ENCODE results near the gene COL19A1.

The COL19A1 gene

DNA sequence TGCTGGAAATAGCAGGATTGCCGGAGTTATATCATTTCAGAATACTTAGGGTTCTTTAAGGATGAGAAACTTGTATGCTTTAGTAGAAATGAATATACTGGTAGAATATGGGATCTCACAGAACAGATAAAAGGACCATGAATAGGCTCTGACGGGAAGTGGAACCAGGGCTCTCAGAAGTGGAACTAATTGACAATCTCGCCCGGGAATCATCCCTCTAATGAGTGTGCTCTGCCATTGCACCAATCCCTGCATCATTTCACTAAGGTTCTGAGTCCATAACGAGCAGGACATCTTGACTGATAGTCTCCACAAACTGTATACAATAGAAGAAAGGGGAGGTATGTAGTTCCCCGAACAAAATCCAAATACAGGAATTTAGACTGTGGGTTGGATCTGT, 286.4 kb downstream of the COL19A1 start:
- 88% methylated on average over 5 of the region's 6 CpGs for WGBS
- no peak overlapping the region for H3K27ac ChIP-seq (ENCODE audit: low read depth, low read length)

GRCh38 chr6:70157086-70157485, 290.7 kb downstream of the COL19A1 start:
- no peaks in the 10 kb centered on the region for H3K4me1 ChIP-seq (ENCODE audit: insufficient read depth, low read length)
- WGBS, result 88% methylated on average over 1 of the region's 1 CpG
- no peaks in the 10 kb centered on the region for H3K27me3 ChIP-seq (ENCODE audit: insufficient read depth, low read length)
- H3K9ac ChIP-seq (ENCODE audit: low read depth, low read length), result no peak overlapping the region
- H3K9me3 ChIP-seq (ENCODE audit: insufficient read depth, low read depth, low read length), result no peaks in the 10 kb centered on the region
- H3K36me3 ChIP-seq (ENCODE audit: insufficient read depth, low read length), result no peaks in the 10 kb centered on the region
- no peak overlapping the region for H3K4me3 ChIP-seq (ENCODE audit: low read length)
- no peak overlapping the region for H3K27ac ChIP-seq (ENCODE audit: low read depth, low read length)

More for the DNA sequence above, 286.4 kb downstream of the COL19A1 start:
- no peak overlapping the region for H3K4me3 ChIP-seq (ENCODE audit: low read length)
- H3K4me1 ChIP-seq (ENCODE audit: insufficient read depth, low read length), result no peaks in the 10 kb centered on the region
- H3K27me3 ChIP-seq (ENCODE audit: insufficient read depth, low read length), result no peaks in the 10 kb centered on the region
- no peaks in the 10 kb centered on the region for H3K36me3 ChIP-seq (ENCODE audit: insufficient read depth, low read length)
- no peaks in the 10 kb centered on the region for H3K9me3 ChIP-seq (ENCODE audit: insufficient read depth, low read depth, low read length)
- no peak overlapping the region for H3K9ac ChIP-seq (ENCODE audit: low read depth, low read length)

GRCh38 chr6:70160276-70160675, 293.9 kb downstream of the COL19A1 start:
- Histone ChIP-seq H3K9me3 (ENCODE audit: insufficient read depth, low read depth, low read length) (no peaks in the 10 kb centered on the region), H3K9ac (ENCODE audit: low read depth, low read length) (no peak overlapping the region), H3K27me3 (ENCODE audit: insufficient read depth, low read length) (no peaks in the 10 kb centered on the region), H3K4me1 (ENCODE audit: insufficient read depth, low read length) (no peaks in the 10 kb centered on the region), H3K4me3 (ENCODE audit: low read length) (no peak overlapping the region), H3K27ac (ENCODE audit: low read depth, low read length) (no peak overlapping the region), H3K36me3 (ENCODE audit: insufficient read depth, low read length) (no peaks in the 10 kb centered on the region)
- 94% methylated on average over 1 of the region's 1 CpG for WGBS

DNA sequence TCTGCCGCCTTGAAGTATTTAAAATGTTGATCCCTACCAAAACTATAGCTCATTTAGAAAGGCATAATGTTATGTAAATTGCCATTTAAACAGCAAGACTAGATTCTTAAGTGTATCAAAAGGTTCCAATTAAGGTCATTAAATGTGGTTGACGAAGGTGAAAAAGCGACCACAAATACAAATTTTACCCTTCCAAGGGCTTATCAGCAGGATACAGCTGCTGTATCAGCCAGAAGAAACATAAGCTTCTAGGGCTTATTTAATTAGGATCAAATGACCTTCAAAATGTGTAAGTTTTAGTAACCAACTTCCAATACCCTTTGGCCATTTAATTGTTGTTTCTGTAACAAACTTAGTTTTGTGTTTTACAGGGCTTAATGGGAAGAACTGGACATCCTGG, 296.6 kb downstream of the COL19A1 start:
- Histone ChIP-seq H3K27ac (ENCODE audit: low read depth, low read length) (no peak overlapping the region), H3K9ac (ENCODE audit: low read depth, low read length) (no peak overlapping the region), H3K27me3 (ENCODE audit: insufficient read depth, low read length) (no peaks in the 10 kb centered on the region), H3K36me3 (ENCODE audit: insufficient read depth, low read length) (no peaks in the 10 kb centered on the region), H3K4me3 (ENCODE audit: low read length) (no peak overlapping the region), H3K4me1 (ENCODE audit: insufficient read depth, low read length) (no peaks in the 10 kb centered on the region), H3K9me3 (ENCODE audit: insufficient read depth, low read depth, low read length) (no peaks in the 10 kb centered on the region)
- 97% methylated on average over 3 of the region's 3 CpGs for WGBS

DNA sequence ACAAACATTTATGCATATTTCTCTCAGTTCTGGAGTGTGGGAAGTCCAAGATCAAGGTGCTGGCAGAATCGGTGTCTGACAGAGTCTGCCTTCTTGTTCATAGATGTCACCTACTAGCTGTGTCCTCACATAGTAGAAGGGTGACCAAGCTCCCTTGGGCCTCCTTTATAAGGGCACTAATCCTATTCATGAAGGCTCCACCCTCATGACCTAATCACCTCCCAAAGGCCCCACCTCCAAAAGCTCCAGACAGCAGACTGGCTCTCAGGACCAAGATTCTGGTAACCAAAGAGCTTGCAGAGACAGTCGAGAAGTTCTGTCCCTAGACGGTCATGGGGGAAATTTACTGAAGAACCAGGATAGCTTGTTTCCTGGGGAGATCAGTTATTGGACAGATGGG, 297.4 kb downstream of the COL19A1 start:
- 93% methylated on average over 3 of the region's 3 CpGs for WGBS
- H3K27me3 ChIP-seq (ENCODE audit: insufficient read depth, low read length), result no peaks in the 10 kb centered on the region

GRCh38 chr6:70164556-70164955, 298.2 kb downstream of the COL19A1 start:
- WGBS, result 95% methylated on average over 2 of the region's 2 CpGs
- Histone ChIP-seq H3K4me3 (ENCODE audit: low read length) (no peak overlapping the region), H3K9me3 (ENCODE audit: insufficient read depth, low read depth, low read length) (no peaks in the 10 kb centered on the region), H3K27me3 (ENCODE audit: insufficient read depth, low read length) (no peaks in the 10 kb centered on the region), H3K4me1 (ENCODE audit: insufficient read depth, low read length) (no peaks in the 10 kb centered on the region), H3K9ac (ENCODE audit: low read depth, low read length) (no peak overlapping the region), H3K36me3 (ENCODE audit: insufficient read depth, low read length) (no peaks in the 10 kb centered on the region), H3K27ac (ENCODE audit: low read depth, low read length) (no peak overlapping the region)

More for the DNA sequence above, 297.4 kb downstream of the COL19A1 start:
- no peaks in the 10 kb centered on the region for H3K4me1 ChIP-seq (ENCODE audit: insufficient read depth, low read length)
- no peak overlapping the region for H3K27ac ChIP-seq (ENCODE audit: low read depth, low read length)
- no peaks in the 10 kb centered on the region for H3K9me3 ChIP-seq (ENCODE audit: insufficient read depth, low read depth, low read length)
- no peak overlapping the region for H3K4me3 ChIP-seq (ENCODE audit: low read length)
- H3K9ac ChIP-seq (ENCODE audit: low read depth, low read length), result no peak overlapping the region
- H3K36me3 ChIP-seq (ENCODE audit: insufficient read depth, low read length), result no peaks in the 10 kb centered on the region

- Histone ChIP-seq H3K27ac (ENCODE audit: low read depth, low read length) (no peak overlapping the region), H3K27me3 (ENCODE audit: insufficient read depth, low read length) (no peaks in the 10 kb centered on the region), H3K9me3 (ENCODE audit: insufficient read depth, low read depth, low read length) (no peaks in the 10 kb centered on the region), H3K4me1 (ENCODE audit: insufficient read depth, low read length) (no peaks in the 10 kb centered on the region), H3K4me3 (ENCODE audit: low read length) (peak overlapping the region; percentile 42), H3K9ac (ENCODE audit: low read depth, low read length) (no peak overlapping the region), H3K36me3 (ENCODE audit: insufficient read depth, low read length) (no peaks in the 10 kb centered on the region)
- 26% methylated on average over 24 of the region's 24 CpGs for WGBS
Measured at GRCh38 chr6:70166088-70166958, 300.0 kb downstream of the COL19A1 start.

GRCh38 chr6:70168681-70169377, 302.5 kb downstream of the COL19A1 start:
- no peaks in the 10 kb centered on the region for H3K9me3 ChIP-seq (ENCODE audit: insufficient read depth, low read depth, low read length)

DNA sequence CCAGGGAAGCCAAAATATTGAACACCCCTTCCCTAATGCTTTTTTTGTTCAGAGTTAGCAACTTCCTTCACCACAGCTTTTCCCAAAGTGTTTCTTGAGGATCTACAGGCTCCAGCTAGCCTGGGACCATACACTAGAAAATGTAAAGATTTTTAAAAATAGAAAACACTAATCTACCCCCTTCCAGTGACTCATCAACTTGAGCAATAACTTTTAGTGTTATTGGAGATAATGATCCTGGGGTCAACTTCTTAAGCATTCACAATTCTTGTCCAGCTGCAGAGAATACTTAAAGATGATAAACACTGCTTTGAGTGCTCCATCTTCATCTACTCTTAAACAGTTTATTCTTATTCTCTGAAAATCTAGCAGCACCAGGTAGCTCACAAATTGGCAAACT, 304.9 kb downstream of the COL19A1 start:
- H3K4me3 ChIP-seq (ENCODE audit: low read length), result no peak overlapping the region
- no peaks in the 10 kb centered on the region for H3K9me3 ChIP-seq (ENCODE audit: insufficient read depth, low read depth, low read length)
- H3K27ac ChIP-seq (ENCODE audit: low read depth, low read length), result no peak overlapping the region
- no peaks in the 10 kb centered on the region for H3K36me3 ChIP-seq (ENCODE audit: insufficient read depth, low read length)
- H3K27me3 ChIP-seq (ENCODE audit: insufficient read depth, low read length), result no peaks in the 10 kb centered on the region
- H3K9ac ChIP-seq (ENCODE audit: low read depth, low read length), result no peak overlapping the region
- H3K4me1 ChIP-seq (ENCODE audit: insufficient read depth, low read length), result no peaks in the 10 kb centered on the region

More at GRCh38 chr6:70168681-70169377, 302.5 kb downstream of the COL19A1 start:
- H3K27ac ChIP-seq (ENCODE audit: low read depth, low read length), result no peak overlapping the region
- H3K4me1 ChIP-seq (ENCODE audit: insufficient read depth, low read length), result no peaks in the 10 kb centered on the region
- no peak overlapping the region for H3K9ac ChIP-seq (ENCODE audit: low read depth, low read length)
- H3K27me3 ChIP-seq (ENCODE audit: insufficient read depth, low read length), result no peaks in the 10 kb centered on the region
- 85% methylated on average over 5 of the region's 5 CpGs for WGBS
- H3K4me3 ChIP-seq (ENCODE audit: low read length), result no peak overlapping the region
- H3K36me3 ChIP-seq (ENCODE audit: insufficient read depth, low read length), result no peaks in the 10 kb centered on the region

GRCh38 chr6:70172252-70172651, 305.9 kb downstream of the COL19A1 start:
- no peak overlapping the region for H3K4me3 ChIP-seq (ENCODE audit: low read length)
- H3K9me3 ChIP-seq (ENCODE audit: insufficient read depth, low read depth, low read length), result no peaks in the 10 kb centered on the region
- H3K9ac ChIP-seq (ENCODE audit: low read depth, low read length), result no peak overlapping the region
- WGBS, result 82% methylated on average over 2 of the region's 2 CpGs
- no peak overlapping the region for H3K27ac ChIP-seq (ENCODE audit: low read depth, low read length)
- H3K36me3 ChIP-seq (ENCODE audit: insufficient read depth, low read length), result no peaks in the 10 kb centered on the region
- no peaks in the 10 kb centered on the region for H3K4me1 ChIP-seq (ENCODE audit: insufficient read depth, low read length)
- H3K27me3 ChIP-seq (ENCODE audit: insufficient read depth, low read length), result no peaks in the 10 kb centered on the region

DNA sequence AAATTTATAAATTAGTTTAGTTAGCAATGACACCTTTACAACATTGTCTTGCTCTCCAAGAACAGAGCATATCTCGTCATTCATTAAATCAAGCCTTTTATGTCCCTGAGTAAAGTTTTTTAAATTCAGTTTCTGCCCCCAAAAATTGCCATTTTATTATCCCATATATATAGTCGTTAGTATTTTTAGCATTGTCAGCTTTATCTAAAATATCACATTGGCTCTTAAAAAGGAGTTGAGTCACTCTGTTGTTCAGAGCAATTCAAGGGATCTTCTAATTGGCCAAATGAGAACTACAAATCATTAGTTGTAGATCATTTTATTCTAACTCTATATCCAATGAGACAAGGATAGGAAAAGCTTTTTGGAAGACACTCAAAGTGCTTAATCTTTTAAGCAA, 309.4 kb downstream of the COL19A1 start:
- Histone ChIP-seq H3K4me1 (ENCODE audit: insufficient read depth, low read length) (no peaks in the 10 kb centered on the region), H3K27ac (ENCODE audit: low read depth, low read length) (no peak overlapping the region), H3K36me3 (ENCODE audit: insufficient read depth, low read length) (no peaks in the 10 kb centered on the region), H3K27me3 (ENCODE audit: insufficient read depth, low read length) (no peaks in the 10 kb centered on the region), H3K4me3 (ENCODE audit: low read length) (no peak overlapping the region), H3K9ac (ENCODE audit: low read depth, low read length) (no peak overlapping the region), H3K9me3 (ENCODE audit: insufficient read depth, low read depth, low read length) (no peaks in the 10 kb centered on the region)
- 93% methylated on average over 2 of the region's 2 CpGs for WGBS
